HL-60/S4 treated with retinoic acid at 250 ng/mL for 4 days and 3 days (cell line): Measurements from ENCODE around the gene CUX1.
"Not testable (repeated sequence)": the region's sequence is repeated elsewhere in the genome, so short reads cannot be mapped to it uniquely, and the experiment has no call there.

Experiments
- in situ Hi-C: fragments of 300-500 bp; cut with MboI; formaldehyde crosslinking; loops from 2 replicates; pipeline ENCODE4 v1.7.0; 2022; ENCODE audit warnings: low sequenced_read_pairs

CUX1 gene

DNA sequence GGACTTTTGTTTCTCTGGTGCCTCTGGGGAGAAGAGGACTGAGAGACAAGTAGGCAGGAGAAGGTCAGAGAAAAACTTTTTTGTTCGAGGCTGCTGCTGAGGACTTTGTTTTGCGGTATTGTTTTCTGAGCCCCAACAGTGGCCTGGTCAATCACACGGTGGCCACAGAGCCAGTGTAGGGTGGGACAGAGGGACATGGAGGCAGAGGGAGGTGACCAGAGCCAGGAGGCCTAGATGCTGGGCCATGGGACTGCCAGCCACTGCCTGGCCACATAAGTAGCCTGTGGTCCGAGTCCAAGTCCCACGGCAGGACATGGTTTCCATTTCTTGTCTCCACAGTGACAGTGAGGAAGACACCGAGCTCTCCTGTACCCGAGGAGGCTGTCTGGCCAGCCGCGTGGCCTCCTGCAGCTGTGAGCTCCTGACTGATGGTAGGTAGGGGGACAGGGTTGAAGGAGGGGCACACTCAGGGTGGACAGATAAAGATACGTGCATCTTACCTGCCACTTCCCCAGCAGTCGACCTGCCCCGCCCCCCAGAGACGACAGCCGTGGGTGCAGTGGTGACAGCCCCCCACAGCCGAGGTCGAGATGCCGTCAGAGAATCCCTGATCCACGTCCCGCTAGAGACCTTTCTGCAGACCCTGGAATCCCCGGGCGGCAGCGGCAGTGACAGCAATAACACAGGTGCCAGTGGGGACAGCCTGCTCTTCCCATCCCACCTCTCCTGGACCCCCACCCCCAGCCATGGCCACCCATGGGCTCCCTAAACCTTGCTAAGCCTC is 496.8 kb downstream of the CUX1 start:
- in situ Hi-C loops, result no loop called here

- in situ Hi-C loops, result no loop called here
These were observed 500.0 kb downstream of the CUX1 start for GRCh38 chr7:102317231-102318059.

DNA sequence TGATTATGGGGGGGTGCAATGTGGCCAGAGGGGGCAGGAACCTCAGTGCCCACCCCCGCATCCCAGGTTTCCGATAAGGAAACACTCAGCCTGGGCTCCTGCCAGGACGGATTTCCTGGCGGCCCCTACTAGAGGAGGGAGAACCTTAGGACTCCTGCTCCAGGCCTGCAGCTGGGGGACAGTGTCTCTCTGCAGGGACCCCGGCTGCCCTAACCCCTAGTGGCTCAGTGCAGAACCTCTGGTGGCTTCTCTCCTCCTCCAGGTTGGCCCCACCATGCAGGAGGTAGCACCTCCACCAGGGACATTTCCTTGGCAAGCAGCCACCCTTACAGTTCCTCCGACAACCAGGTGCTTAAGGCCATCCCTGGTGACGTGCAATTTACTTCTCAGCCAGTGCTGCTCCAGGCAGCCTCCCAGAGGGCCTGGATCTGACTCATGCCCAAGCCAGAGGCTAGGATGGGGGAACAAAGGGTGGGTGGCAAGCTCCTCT is 501.1 kb downstream of the CUX1 start:
- in situ Hi-C loops, result no loop called here

DNA sequence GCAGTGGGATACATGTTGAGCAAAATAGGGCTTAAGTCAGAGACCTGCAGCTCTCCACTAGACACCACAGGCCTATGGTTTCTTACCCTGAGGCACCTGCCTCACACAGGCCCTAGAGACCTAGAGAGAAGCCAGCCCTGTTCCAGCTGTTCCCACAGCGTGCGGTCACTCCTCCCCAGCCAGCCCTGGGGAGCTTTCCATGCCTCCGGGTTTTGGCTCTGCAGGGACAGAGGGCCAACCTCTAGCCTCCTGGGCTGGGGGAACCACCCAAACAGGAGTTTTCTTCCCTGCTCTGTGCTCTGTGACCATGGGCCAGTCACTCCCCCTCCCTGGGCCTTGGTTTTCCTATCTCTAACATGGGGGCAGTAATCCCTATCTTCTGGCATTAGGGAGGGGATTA is 502.2 kb downstream of the CUX1 start:
- in situ Hi-C loops, result no loop called here

GRCh38 chr7:102320181-102320580 is 502.8 kb downstream of the CUX1 start:
- in situ Hi-C loops, result no loop called here

DNA sequence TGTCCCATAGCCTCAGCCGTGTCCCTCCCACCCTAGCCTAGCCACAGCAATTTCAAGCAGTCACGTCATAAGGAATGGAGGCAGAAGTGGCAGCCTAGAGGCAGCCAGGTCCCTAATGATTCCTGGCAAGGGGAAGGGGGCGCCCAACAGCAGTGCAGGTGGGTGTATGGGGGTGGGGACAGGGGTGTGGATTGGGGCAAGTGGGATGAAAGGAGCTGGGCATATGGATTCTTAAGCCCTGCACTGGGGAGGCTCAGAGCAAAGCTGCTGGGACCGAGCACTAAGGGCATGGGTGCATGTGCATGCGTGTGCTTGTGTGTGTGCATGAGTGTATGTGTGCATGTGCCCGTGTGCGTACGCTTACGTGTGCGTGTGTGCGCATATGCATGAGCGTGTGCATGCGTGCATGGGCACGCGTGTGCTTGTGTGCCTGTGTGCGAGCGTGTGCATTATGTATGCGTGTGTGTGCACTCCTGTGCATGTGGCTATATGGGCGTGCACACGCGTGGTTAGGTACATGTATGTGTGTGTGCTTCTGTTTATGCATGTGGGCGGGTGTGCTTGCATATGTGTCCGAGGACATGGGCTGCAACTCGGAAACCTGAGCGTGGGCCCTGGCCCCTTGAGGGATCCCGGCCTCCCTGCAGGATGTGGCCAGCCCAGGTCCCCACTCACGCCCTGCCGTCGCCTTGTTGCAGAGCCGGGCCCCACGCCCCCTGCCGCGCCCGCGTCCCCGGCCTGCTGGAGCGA is 503.4 kb downstream of the CUX1 start:
- in situ Hi-C loops, result no loop called here

DNA sequence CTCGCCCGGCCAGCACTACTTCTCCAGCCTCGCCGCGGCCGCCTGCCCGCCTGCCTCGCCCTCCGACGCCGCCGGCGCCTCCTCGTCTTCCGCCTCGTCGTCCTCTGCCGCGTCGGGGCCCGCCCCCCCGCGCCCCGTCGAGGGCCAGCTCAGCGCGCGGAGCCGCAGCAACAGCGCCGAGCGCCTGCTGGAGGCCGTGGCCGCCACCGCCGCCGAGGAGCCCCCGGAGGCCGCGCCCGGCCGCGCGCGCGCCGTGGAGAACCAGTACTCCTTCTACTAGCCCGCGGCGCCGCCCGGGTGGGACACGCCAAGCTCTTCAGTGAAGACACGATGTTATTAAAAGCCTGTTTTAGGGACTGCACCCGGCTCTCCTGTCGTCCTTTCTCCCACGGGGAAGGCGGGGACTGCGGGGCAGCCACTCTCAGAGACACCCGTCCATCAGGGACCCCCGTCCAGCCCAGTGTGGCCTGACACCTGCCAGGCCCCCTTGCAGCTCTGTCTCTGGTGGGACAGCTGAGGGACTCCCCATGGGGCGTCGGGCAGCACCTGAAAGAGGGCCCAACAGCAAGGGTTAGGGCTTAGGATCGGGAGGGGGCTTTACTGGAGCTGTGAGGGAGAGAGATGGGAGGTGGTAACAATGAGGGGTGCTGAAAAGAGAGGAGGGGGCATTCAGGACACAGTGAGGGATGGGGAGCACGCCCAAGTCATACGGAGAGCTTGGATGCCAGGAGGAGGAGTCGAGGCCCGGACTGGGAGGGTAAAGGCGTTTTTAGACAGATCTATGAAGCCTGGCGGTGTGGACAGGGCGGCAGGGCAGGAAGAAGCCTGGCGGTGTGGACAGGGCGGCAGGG is 504.1 kb downstream of the CUX1 start:
- in situ Hi-C loops, result no loop called here

- in situ Hi-C loops, result no loop called here
These were observed 504.8 kb downstream of the CUX1 start for GRCh38 chr7:102322202-102322715.

- in situ Hi-C loops, result no loop called here
These were observed 506.4 kb downstream of the CUX1 start for GRCh38 chr7:102323914-102324195.

GRCh38 chr7:102325106-102325505 is 507.7 kb downstream of the CUX1 start:
- in situ Hi-C loops, result not testable (repeated sequence)

DNA sequence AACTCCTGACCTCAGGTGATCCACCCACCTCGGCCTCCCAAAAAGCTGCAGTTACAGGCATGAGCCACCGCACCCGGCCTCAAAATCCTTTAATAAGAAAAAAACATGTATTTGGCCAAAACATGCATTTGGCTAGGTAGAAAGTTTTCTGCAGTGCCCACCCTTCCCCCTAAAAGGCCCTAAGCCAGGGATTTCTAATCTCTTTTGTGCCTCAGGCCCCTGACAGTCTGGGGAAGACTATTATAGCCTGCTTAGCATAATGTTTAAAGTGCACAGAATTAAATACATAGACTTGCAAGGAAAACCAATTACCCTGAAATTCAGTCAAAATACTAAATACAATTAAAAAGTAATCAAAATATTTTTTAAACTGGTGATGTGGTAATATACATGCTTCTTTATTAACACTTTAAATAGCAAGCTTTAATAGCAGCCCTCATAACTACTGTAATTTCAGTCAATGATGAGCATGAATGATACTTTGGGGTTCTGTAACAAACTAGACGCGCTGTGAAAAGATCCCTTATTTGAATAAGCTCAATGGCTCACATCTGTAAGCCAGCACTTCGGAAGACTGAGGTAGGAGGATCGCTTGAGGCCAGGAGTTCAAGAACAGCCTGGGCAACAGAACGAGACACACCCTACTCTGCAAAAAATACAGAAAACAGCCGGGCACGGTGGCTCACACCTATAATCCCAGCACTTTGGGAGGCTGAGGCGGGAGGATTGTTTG is 508.9 kb downstream of the CUX1 start:
- in situ Hi-C loops, result no loop called here

GRCh38 chr7:102327183-102327582 is 509.8 kb downstream of the CUX1 start:
- in situ Hi-C loops, result not testable (repeated sequence)

GRCh38 chr7:102328863-102329262 is 511.4 kb downstream of the CUX1 start:
- in situ Hi-C loops, result not testable (repeated sequence)

DNA sequence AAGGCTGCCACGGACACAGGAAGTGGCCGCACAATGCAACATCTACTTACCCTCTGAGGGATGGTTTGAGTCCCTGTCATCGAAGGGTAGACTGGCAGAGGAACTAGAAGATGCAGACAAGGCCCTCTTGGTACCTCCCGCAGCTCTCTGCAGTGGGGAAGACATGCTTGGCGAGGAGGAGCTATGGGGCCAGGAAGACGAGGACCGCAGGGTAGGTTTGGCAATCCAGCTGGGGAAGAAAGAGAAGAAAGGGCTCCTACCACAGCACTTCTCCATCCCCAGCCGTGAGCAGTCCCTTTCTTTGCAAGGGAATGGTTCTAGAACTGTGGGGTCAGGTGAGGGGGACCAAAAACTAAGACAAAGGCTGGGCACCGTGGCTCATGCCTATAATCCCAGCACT is 511.9 kb downstream of the CUX1 start:
- in situ Hi-C loops, result not testable (repeated sequence)

DNA sequence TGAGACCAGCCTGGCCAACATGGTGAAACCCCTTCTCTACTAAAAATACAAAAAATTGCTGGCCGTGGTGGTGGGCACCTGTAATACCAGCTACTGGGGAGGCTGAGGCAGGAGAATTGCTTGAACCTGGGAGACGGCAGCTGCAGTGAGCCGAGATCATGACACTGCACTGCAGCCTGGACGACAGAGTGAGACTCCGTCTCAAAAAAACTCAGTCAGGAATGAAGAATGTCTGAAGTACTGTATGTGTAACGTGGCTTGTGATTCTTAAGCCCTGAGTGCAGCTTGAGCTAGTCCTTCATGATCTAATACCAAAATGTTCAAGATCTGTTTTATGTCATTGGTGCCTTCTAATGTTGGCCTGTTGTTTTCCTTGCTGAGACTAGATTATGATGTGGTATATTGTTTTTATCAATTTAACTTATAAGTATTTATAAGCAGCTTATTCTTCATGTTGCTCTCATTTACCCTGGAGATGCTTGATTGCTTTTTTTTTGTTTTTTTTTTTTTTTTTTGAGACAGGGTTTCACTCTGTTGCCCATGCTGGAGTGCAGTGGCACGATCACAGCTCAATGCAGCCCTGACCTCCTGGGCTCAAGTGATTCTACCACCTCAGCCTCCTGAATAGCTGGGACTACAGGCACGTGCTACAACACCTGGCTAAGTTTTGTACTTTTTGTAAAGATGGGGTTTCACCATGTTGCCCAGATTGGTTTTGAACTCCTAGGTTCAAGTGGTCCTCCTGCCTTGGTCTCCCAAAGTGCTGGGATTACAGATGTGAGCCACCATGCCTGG is 513.4 kb downstream of the CUX1 start:
- in situ Hi-C loops, result not testable (repeated sequence)
